Bronchial epithelial cell (primary cell): Measurements from ENCODE around the gene CLASP1. TPM values are rescaled to one million over a fixed set of nuclear protein-coding genes. Genes with fewer than 3 reads are reported as not detected.

Experiments
- DNase-seq: peaks from one replicate; pipeline ENCODE4 v3.0.0-alpha.2; 2010; ENCODE audit warnings: low read depth
- FAIRE-seq: peaks from 2 replicates; lab custom pipeline; 2011; peaks lifted over from hg19 to GRCh38; lab: Jason Lieb, UNC
- H3K27me3 ChIP-seq: 2 replicates; pipeline ENCODE4 v1.5.1; 2011; ENCODE audit warnings: low read length; ENCODE audit not compliant: control insufficient read depth, insufficient read depth
- H3K36me3 ChIP-seq: 2 replicates; pipeline ENCODE4 v1.5.1; 2011; ENCODE audit warnings: low read length; ENCODE audit not compliant: control insufficient read depth, insufficient read depth
- H3K4me3 ChIP-seq: 2 replicates; pipeline ENCODE4 v1.5.1; 2011; ENCODE audit warnings: mild to moderate bottlenecking, low read depth, low read length, control low read depth
- CTCF ChIP-seq: IDR thresholded peaks from 2 replicates; pipeline ENCODE4 v1.5.1; 2011; ENCODE audit warnings: mild to moderate bottlenecking, moderate library complexity, low read length, control low read depth, inconsistent platforms; ENCODE audit not compliant: insufficient read depth, severe bottlenecking
- total RNA-seq: library from RNA; depleted of rRNA; stranded (reverse); fragments of >200 nt; gene quantifications from 2 replicates; pipeline ENCODE4 v1.2.1, GENCODE V29; 2014

Gene CLASP1
- total RNA-seq, 1 donor from 2014 or later = 56.9 TPM

DNA sequence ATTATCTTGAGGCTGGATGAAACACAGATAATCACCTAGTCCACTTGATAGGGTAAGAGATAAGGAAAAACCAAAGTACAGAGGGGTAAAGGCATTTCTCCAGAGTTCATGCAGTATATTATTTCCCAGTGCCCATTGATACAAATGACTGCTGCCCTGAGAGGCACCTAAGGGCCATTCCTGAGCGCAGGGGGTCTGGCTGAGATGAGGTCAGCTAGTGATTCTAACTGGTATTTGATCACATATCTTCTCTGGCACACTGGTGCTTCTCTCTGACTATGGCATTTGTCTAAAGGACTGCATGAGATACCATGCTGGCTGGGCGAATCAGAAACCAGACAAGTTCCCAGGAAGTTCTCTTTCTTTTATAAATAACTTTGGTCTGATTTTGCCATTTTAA, 291.0 kb downstream of the CLASP1 start:
- no peaks in the 10 kb centered on the region for H3K27me3 ChIP-seq
- DNase-seq (no peak), FAIRE-seq (no peak)
- peaks cover 26% of the 10 kb centered on the region for H3K36me3 ChIP-seq
- no peak overlapping the region for H3K4me3 ChIP-seq
- no peak for TF ChIP-seq CTCF

DNA sequence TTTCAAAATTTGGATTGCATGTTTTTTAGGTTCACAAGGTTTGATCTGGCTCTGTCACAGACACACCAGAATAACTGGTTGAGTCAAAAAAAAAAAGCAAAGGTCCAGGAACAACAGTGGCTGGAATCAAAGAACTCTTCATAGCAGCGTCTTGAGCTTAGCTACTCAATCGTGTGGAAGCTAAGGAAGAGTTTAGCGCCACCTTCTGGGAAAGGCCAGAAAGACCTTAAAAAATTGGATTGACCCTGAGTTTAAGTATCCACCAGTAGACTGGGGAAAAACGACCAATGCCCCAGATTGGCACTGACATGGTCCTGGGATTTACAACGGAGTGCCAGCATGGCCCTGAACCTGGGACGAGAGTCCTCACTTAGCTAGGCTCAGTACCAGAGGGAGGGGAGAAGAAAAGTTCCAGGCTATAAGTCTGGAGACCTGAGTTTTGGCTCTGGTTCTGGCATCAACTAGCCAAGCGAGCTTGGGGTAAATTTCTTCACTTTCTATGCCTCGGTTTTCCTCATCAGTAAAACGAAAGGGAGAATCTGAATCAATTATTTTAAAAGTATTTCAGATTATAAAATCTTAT, 293.1 kb downstream of the CLASP1 start:
- FAIRE-seq (peak; percentile 47), DNase-seq (peak; percentile 64)
- H3K27me3 ChIP-seq = no peaks in the 10 kb centered on the region
- no peak overlapping the region for H3K4me3 ChIP-seq
- peak; percentile 79 for TF ChIP-seq CTCF
- H3K36me3 ChIP-seq = peaks cover 28% of the 10 kb centered on the region

- peaks cover 31% of the 10 kb centered on the region for H3K36me3 ChIP-seq
- no peak overlapping the region for H3K4me3 ChIP-seq
- no peak for TF ChIP-seq CTCF
- DNase-seq (no peak), FAIRE-seq (no peak)
- no peaks in the 10 kb centered on the region for H3K27me3 ChIP-seq
These were observed 293.8 kb downstream of the CLASP1 start for GRCh38 chr2:121355488-121355887.

GRCh38 chr2:121351521-121352318, 297.5 kb downstream of the CLASP1 start:
- DNase-seq (no peak), FAIRE-seq (peak; percentile 94)
- H3K4me3 ChIP-seq = no peak overlapping the region
- peaks cover 43% of the 10 kb centered on the region for H3K36me3 ChIP-seq
- TF ChIP-seq CTCF = no peak
- H3K27me3 ChIP-seq = no peaks in the 10 kb centered on the region

- no peak for TF ChIP-seq CTCF
- Histone ChIP-seq H3K27me3 (no peaks in the 10 kb centered on the region), H3K36me3 (peaks cover 47% of the 10 kb centered on the region), H3K4me3 (no peak overlapping the region)
- FAIRE-seq = no peak
- DNase-seq = no peak
These were observed 298.4 kb downstream of the CLASP1 start for GRCh38 chr2:121350890-121351289.
